ENCODE measurements around the gene PLCB2. TPM values are rescaled to one million over a fixed set of nuclear protein-coding genes. Genes with fewer than 3 reads are reported as not detected.

PLCB2 gene
- polyA plus RNA-seq, 1 donor (not counting 4 experiments of a cell fraction or from before 2014, with no cell fraction given), result 0.73 TPM

GRCh38 chr15:40329804-40330203 is 22.1 kb upstream of the PLCB2 start:
- Histone ChIP-seq H3K36me3 (ENCODE audit: control insufficient read depth in 2 of 2, extremely low read depth in 1 of 2, insufficient read depth in 2 of 2, low read length in 2 of 2) (peaks cover 11 to 15% of the 10 kb centered on the region in 2 experiments), H3K27ac (ENCODE audit: control insufficient read depth, insufficient read depth, low read length) (no peak overlapping the region), H4K20me1 (ENCODE audit: control insufficient read depth, extremely low read depth, insufficient read depth, low read length) (no peaks in the 10 kb centered on the region), H3K4me2 (ENCODE audit: control insufficient read depth, extremely low read depth, insufficient read depth, low read depth, low read length) (no peak overlapping the region), H3K9me1 (ENCODE audit: control insufficient read depth, extremely low read depth, insufficient read depth, low read length) (peaks cover 4% of the 10 kb centered on the region), H3K4me1 (ENCODE audit: control insufficient read depth, extremely low read depth, insufficient read depth, low read length) (peaks cover 41% of the 10 kb centered on the region), H3K27me3 (ENCODE audit: control insufficient read depth, extremely low read depth, insufficient read depth, low read length) (no peaks in the 10 kb centered on the region), H3K4me3 (ENCODE audit: control insufficient read depth in 2 of 3, extremely low read depth in 1 of 3, insufficient read depth in 2 of 3, low read depth in 1 of 3, low read length in 3 of 3) (no peak overlapping the region), H3K9ac (ENCODE audit: control insufficient read depth, extremely low read depth, insufficient read depth, low read length) (no peak overlapping the region), H3K9me3 (ENCODE audit: control insufficient read depth, low read depth, low read length) (no peaks in the 10 kb centered on the region), H2AFZ (ENCODE audit: control insufficient read depth, low read length) (no peak overlapping the region), H3K79me2 (ENCODE audit: control insufficient read depth, insufficient read depth, low read length) (peaks cover 16% of the 10 kb centered on the region)
- FAIRE-seq, result no peak
- DNase-seq (ENCODE audit: low read depth, low spot score), result no peak
- dilution Hi-C loops (cut with MboI; ENCODE audit: extremely low pct_ligation_motif_present, low sequenced_read_pairs), result no loop called here
- TF ChIP-seq, protein P1, sequence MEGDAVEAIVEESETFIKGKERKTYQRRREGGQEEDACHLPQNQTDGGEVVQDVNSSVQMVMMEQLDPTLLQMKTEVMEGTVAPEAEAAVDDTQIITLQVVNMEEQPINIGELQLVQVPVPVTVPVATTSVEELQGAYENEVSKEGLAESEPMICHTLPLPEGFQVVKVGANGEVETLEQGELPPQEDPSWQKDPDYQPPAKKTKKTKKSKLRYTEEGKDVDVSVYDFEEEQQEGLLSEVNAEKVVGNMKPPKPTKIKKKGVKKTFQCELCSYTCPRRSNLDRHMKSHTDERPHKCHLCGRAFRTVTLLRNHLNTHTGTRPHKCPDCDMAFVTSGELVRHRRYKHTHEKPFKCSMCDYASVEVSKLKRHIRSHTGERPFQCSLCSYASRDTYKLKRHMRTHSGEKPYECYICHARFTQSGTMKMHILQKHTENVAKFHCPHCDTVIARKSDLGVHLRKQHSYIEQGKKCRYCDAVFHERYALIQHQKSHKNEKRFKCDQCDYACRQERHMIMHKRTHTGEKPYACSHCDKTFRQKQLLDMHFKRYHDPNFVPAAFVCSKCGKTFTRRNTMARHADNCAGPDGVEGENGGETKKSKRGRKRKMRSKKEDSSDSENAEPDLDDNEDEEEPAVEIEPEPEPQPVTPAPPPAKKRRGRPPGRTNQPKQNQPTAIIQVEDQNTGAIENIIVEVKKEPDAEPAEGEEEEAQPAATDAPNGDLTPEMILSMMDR (optimal IDR thresholded peaks at IDR 0.05 in 1 of 3, IDR thresholded peaks at IDR 0.05 in 1 of 3, conservative IDR thresholded peaks at IDR 0.05 in 1 of 3; ENCODE audit: extremely low read depth in 1 of 3, insufficient read depth in 2 of 3, low read length in 3 of 3), result no peak
- no peak for TF ChIP-seq EZH2 (IDR thresholded peaks at IDR 0.05; ENCODE audit: low read length)

DNA sequence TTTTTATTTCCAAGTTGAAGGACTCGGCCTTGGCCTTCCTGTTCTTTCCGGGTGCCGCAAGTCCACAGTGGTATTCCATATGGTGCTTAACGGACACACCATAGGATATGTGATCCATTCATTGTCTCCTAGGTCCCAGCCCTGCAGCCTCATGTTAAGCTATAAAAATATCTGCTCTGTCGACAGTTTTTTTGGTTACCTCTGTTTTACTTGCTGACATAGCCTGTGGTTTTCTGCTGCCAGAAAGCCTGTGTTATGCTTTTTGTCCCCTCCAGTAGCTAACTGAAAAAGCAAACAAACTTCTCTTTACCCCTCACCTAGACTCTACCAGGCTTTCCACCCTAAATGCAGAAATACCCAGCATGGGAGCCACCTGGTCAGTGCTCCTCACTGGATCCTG is 21.0 kb upstream of the PLCB2 start:
- peak overlapping the region; percentile 70 for H3K4me2 ChIP-seq (ENCODE audit: control insufficient read depth, extremely low read depth, insufficient read depth, low read depth, low read length)
- peaks cover 4 to 10% of the 10 kb centered on the region in 2 experiments for H3K36me3 ChIP-seq (ENCODE audit: control insufficient read depth in 2 of 2, extremely low read depth in 1 of 2, insufficient read depth in 2 of 2, low read length in 2 of 2)
- FAIRE-seq (no peak), DNase-seq (ENCODE audit: low read depth, low spot score) (no peak)
- H4K20me1 ChIP-seq (ENCODE audit: control insufficient read depth, extremely low read depth, insufficient read depth, low read length), result no peaks in the 10 kb centered on the region
- no peak overlapping the region for H3K4me3 ChIP-seq (ENCODE audit: control insufficient read depth in 2 of 3, extremely low read depth in 1 of 3, insufficient read depth in 2 of 3, low read depth in 1 of 3, low read length in 3 of 3)
- H3K9me1 ChIP-seq (ENCODE audit: control insufficient read depth, extremely low read depth, insufficient read depth, low read length), result peaks cover 4% of the 10 kb centered on the region
- H2AFZ ChIP-seq (ENCODE audit: control insufficient read depth, low read length), result no peak overlapping the region
- no peak for TF ChIP-seq EZH2 (IDR thresholded peaks at IDR 0.05; ENCODE audit: low read length)
- TF ChIP-seq, protein P1 (optimal IDR thresholded peaks at IDR 0.05 in 1 of 3, IDR thresholded peaks at IDR 0.05 in 1 of 3, conservative IDR thresholded peaks at IDR 0.05 in 1 of 3; ENCODE audit: extremely low read depth in 1 of 3, insufficient read depth in 2 of 3, low read length in 3 of 3), result no peak
- H3K4me1 ChIP-seq (ENCODE audit: control insufficient read depth, extremely low read depth, insufficient read depth, low read length), result peaks cover 34% of the 10 kb centered on the region
- peaks cover 21% of the 10 kb centered on the region for H3K79me2 ChIP-seq (ENCODE audit: control insufficient read depth, insufficient read depth, low read length)
- dilution Hi-C loops (cut with MboI; ENCODE audit: extremely low pct_ligation_motif_present, low sequenced_read_pairs), result no loop called here
- H3K27me3 ChIP-seq (ENCODE audit: control insufficient read depth, extremely low read depth, insufficient read depth, low read length), result no peaks in the 10 kb centered on the region
- H3K9me3 ChIP-seq (ENCODE audit: control insufficient read depth, low read depth, low read length), result no peaks in the 10 kb centered on the region
- H3K27ac ChIP-seq (ENCODE audit: control insufficient read depth, insufficient read depth, low read length), result peak overlapping the region; percentile 27
- H3K9ac ChIP-seq (ENCODE audit: control insufficient read depth, extremely low read depth, insufficient read depth, low read length), result no peak overlapping the region

Measured in keratinocyte (primary cell).